ENCODE results near the gene DUSP28.
"Not testable (repeated sequence)": the region's sequence is repeated elsewhere in the genome, so short reads cannot be mapped to it uniquely, and the experiment has no call there.

DUSP28 gene

GRCh38 chr2:240518981-240519380, 41.2 kb upstream of the DUSP28 start:
- no peak overlapping the region for H3K27ac ChIP-seq
- H3K4me1 ChIP-seq (ENCODE audit: low read depth, poor library complexity, severe bottlenecking), result peaks cover 4% of the 10 kb centered on the region
- TF ChIP-seq, protein P1, sequence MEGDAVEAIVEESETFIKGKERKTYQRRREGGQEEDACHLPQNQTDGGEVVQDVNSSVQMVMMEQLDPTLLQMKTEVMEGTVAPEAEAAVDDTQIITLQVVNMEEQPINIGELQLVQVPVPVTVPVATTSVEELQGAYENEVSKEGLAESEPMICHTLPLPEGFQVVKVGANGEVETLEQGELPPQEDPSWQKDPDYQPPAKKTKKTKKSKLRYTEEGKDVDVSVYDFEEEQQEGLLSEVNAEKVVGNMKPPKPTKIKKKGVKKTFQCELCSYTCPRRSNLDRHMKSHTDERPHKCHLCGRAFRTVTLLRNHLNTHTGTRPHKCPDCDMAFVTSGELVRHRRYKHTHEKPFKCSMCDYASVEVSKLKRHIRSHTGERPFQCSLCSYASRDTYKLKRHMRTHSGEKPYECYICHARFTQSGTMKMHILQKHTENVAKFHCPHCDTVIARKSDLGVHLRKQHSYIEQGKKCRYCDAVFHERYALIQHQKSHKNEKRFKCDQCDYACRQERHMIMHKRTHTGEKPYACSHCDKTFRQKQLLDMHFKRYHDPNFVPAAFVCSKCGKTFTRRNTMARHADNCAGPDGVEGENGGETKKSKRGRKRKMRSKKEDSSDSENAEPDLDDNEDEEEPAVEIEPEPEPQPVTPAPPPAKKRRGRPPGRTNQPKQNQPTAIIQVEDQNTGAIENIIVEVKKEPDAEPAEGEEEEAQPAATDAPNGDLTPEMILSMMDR (conservative IDR thresholded peaks at IDR 0.05; ENCODE audit: low read depth, low read length), result no peak
- H3K4me2 ChIP-seq, result no peak overlapping the region
- no peaks in the 10 kb centered on the region for H4K20me1 ChIP-seq (ENCODE audit: insufficient read depth)
- no peak overlapping the region for H3K4me3 ChIP-seq (IDR thresholded peaks at IDR 0.05; ENCODE audit: insufficient read depth, low read depth, low read length)
- no peaks in the 10 kb centered on the region for H3K27me3 ChIP-seq (ENCODE audit: insufficient read depth, low read depth)
- H3K36me3 ChIP-seq (ENCODE audit: insufficient read depth), result no peaks in the 10 kb centered on the region
- H3K79me2 ChIP-seq (ENCODE audit: insufficient read depth, low read depth), result no peaks in the 10 kb centered on the region
- no peak overlapping the region for H2AFZ ChIP-seq (ENCODE audit: low read depth)
- no peak overlapping the region for H3K9ac ChIP-seq

- no peak overlapping the region for H3K9ac ChIP-seq
- H3K4me2 ChIP-seq, result no peak overlapping the region
- H3K4me1 ChIP-seq (ENCODE audit: low read depth, poor library complexity, severe bottlenecking), result no peaks in the 10 kb centered on the region
- no peaks in the 10 kb centered on the region for H3K27me3 ChIP-seq (ENCODE audit: insufficient read depth, low read depth)
- no peak overlapping the region for H2AFZ ChIP-seq (ENCODE audit: low read depth)
- H3K27ac ChIP-seq, result no peak overlapping the region
- H3K4me3 ChIP-seq (IDR thresholded peaks at IDR 0.05; ENCODE audit: insufficient read depth, low read depth, low read length), result no peak overlapping the region
- no peaks in the 10 kb centered on the region for H3K79me2 ChIP-seq (ENCODE audit: insufficient read depth, low read depth)
- no peaks in the 10 kb centered on the region for H4K20me1 ChIP-seq (ENCODE audit: insufficient read depth)
- H3K36me3 ChIP-seq (ENCODE audit: insufficient read depth), result no peaks in the 10 kb centered on the region
- TF ChIP-seq, protein P1 (conservative IDR thresholded peaks at IDR 0.05; ENCODE audit: low read depth, low read length), result no peak
Measured at GRCh38 chr2:240519396-240520129, 40.6 kb upstream of the DUSP28 start.

GRCh38 chr2:240520130-240520973, 39.8 kb upstream of the DUSP28 start:
- Histone ChIP-seq H3K9ac (no peak overlapping the region), H2AFZ (ENCODE audit: low read depth) (no peak overlapping the region), H3K4me1 (ENCODE audit: low read depth, poor library complexity, severe bottlenecking) (no peaks in the 10 kb centered on the region), H3K27ac (no peak overlapping the region), H3K36me3 (ENCODE audit: insufficient read depth) (no peaks in the 10 kb centered on the region), H3K4me2 (no peak overlapping the region), H3K4me3 (IDR thresholded peaks at IDR 0.05; ENCODE audit: insufficient read depth, low read depth, low read length) (no peak overlapping the region), H3K79me2 (ENCODE audit: insufficient read depth, low read depth) (no peaks in the 10 kb centered on the region), H3K27me3 (ENCODE audit: insufficient read depth, low read depth) (no peaks in the 10 kb centered on the region), H4K20me1 (ENCODE audit: insufficient read depth) (no peaks in the 10 kb centered on the region)
- TF ChIP-seq, protein P1 (conservative IDR thresholded peaks at IDR 0.05; ENCODE audit: low read depth, low read length), result no peak

DNA sequence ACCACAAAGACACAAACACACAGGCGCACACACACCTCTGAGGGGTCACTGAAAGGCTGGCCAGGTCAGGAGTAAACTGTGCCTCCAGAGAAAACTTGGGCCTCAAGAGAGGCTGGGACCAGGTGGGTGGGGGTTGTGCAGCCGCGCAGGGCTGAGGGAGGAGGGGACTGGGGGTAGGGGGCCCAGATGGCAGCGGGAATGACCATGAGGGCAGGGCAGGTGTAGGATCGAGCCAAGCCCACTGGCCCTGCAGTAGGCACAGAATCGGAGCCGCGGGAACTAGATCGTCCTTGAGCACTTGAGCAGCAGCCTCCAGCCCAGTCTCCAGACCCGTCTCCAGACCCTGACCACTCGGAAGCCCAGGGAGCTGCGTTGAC, 39.2 kb upstream of the DUSP28 start:
- H3K4me2 ChIP-seq, result no peak overlapping the region
- TF ChIP-seq, protein P1 (conservative IDR thresholded peaks at IDR 0.05; ENCODE audit: low read depth, low read length), result no peak
- H3K27ac ChIP-seq, result no peak overlapping the region
- H3K36me3 ChIP-seq (ENCODE audit: insufficient read depth), result no peaks in the 10 kb centered on the region
- no peak overlapping the region for H2AFZ ChIP-seq (ENCODE audit: low read depth)
- H4K20me1 ChIP-seq (ENCODE audit: insufficient read depth), result no peaks in the 10 kb centered on the region
- no peak overlapping the region for H3K4me3 ChIP-seq (IDR thresholded peaks at IDR 0.05; ENCODE audit: insufficient read depth, low read depth, low read length)
- H3K79me2 ChIP-seq (ENCODE audit: insufficient read depth, low read depth), result no peaks in the 10 kb centered on the region
- H3K9ac ChIP-seq, result no peak overlapping the region
- no peaks in the 10 kb centered on the region for H3K4me1 ChIP-seq (ENCODE audit: low read depth, poor library complexity, severe bottlenecking)
- no peaks in the 10 kb centered on the region for H3K27me3 ChIP-seq (ENCODE audit: insufficient read depth, low read depth)

DNA sequence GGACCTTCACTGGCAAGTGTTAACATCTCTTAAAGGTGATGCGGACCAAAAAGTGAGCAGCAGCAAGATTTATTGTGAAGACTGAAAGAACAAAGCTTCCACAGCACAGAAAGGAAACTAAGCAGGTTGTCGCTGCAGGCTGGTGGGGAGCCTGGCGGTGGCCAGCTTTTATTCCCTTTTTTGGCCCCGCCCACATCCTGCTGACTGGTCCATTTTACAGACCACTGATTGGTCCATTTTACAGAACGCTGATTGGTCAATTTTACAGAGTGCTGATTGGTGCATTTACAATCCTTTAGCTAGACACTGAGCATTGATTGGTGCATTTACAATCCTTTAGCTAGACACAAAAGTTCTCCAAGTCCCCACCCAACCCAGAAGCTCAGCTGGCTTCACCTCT, 38.3 kb upstream of the DUSP28 start:
- not testable (repeated sequence) for H3K27me3 ChIP-seq (ENCODE audit: insufficient read depth, low read depth); H2AFZ ChIP-seq (ENCODE audit: low read depth); H4K20me1 ChIP-seq (ENCODE audit: insufficient read depth); H3K4me1 ChIP-seq (ENCODE audit: low read depth, poor library complexity, severe bottlenecking); H3K4me2 ChIP-seq; H3K36me3 ChIP-seq (ENCODE audit: insufficient read depth); H3K27ac ChIP-seq; H3K9ac ChIP-seq; H3K79me2 ChIP-seq (ENCODE audit: insufficient read depth, low read depth); H3K4me3 ChIP-seq (IDR thresholded peaks at IDR 0.05; ENCODE audit: insufficient read depth, low read depth, low read length)
